ENCODE results near the gene HMCN1. TPM values are rescaled to one million over a fixed set of nuclear protein-coding genes. Genes with fewer than 3 reads are reported as not detected.

Gene HMCN1
- total RNA-seq, 5 donors from 2014 or later (not counting 1 experiment from before 2014, with no cell fraction given), result 0.05 to 0.23 (median 0.16) TPM

GRCh38 chr1:185798505-185798904, 64.3 kb downstream of the HMCN1 start:
- no peaks in the 10 kb centered on the region for H3K9me3 ChIP-seq
- ATAC-seq (replicated peaks in 1 of 4) (no peak), DNase-seq (no peak)
- Mint-ChIP-seq H3K9me3 (peaks cover 7 to 13% (median 13%) of the 10 kb centered on the region in 3 donors), H3K36me3 (no peaks in the 10 kb centered on the region), H3K27ac (no peak overlapping the region), H3K27me3 (peaks cover 0 to 3% of the 10 kb centered on the region in 2 donors), H3K4me1 (no peaks in the 10 kb centered on the region), H3K4me3 (no peak overlapping the region)
- peaks cover 0 to 10% of the 10 kb centered on the region in 2 experiments for H3K27me3 ChIP-seq (replicated peaks in 1 of 2; ENCODE audit: control insufficient read depth in 2 of 2, extremely low read depth in 1 of 2, insufficient read depth in 2 of 2, low read length in 1 of 2)
- H3K4me1 ChIP-seq (ENCODE audit: control insufficient read depth in 1 of 2, extremely low read depth in 1 of 2, insufficient read depth in 2 of 2, low read length in 2 of 2), result no peaks in the 10 kb centered on the region
- no peak overlapping the region for H3K4me3 ChIP-seq (ENCODE audit: control insufficient read depth in 1 of 2, extremely low read depth in 1 of 2, low read length in 1 of 2)
- H3K27ac ChIP-seq (ENCODE audit: low read length), result no peak overlapping the region
- CTCF ChIA-PET, result interaction anchor here in 1 of 2 donors (0.6 kb wide), 1 partner anchor 198 kb away, joined by 3 read pairs; no protein-coding TSS in a partner anchor
- POLR2A ChIA-PET, result no interaction called here
- H3K36me3 ChIP-seq (ENCODE audit: control insufficient read depth in 2 of 2, extremely low read depth in 1 of 2, insufficient read depth in 1 of 2, low read length in 1 of 2), result no peaks in the 10 kb centered on the region

- H3K27ac ChIP-seq (ENCODE audit: low read length), result no peak overlapping the region
- no peak overlapping the region for H3K4me3 ChIP-seq (ENCODE audit: control insufficient read depth in 1 of 2, extremely low read depth in 1 of 2, low read length in 1 of 2)
- no CpG with 5 or more reads among the region's 1 CpG for WGBS (ENCODE audit: insufficient coverage)
- no peaks in the 10 kb centered on the region for H3K4me1 ChIP-seq (ENCODE audit: control insufficient read depth in 1 of 2, extremely low read depth in 1 of 2, insufficient read depth in 2 of 2, low read length in 2 of 2)
- ChIA-PET CTCF (no interaction called here), POLR2A (interaction anchor here in 1 of 2 donors (0.7 kb wide), 1 partner anchor 725 kb away, joined by 9 read pairs; no protein-coding TSS in a partner anchor)
- H3K27ac Mint-ChIP-seq, result no peak overlapping the region
- no peaks in the 10 kb centered on the region for H3K9me3 ChIP-seq
- peaks cover 2 to 10% of the 10 kb centered on the region in 2 experiments for H3K27me3 ChIP-seq (replicated peaks in 1 of 2; ENCODE audit: control insufficient read depth in 2 of 2, extremely low read depth in 1 of 2, insufficient read depth in 2 of 2, low read length in 1 of 2)
- H3K4me1 Mint-ChIP-seq, result no peaks in the 10 kb centered on the region
- H3K36me3 Mint-ChIP-seq, result no peaks in the 10 kb centered on the region
- H3K9me3 Mint-ChIP-seq, result peaks cover 3 to 5% (median 4%) of the 10 kb centered on the region in 3 donors
- no peak for DNase-seq
- H3K27me3 Mint-ChIP-seq, result peaks cover 3 to 4% of the 10 kb centered on the region in 2 donors
- H3K36me3 ChIP-seq (ENCODE audit: control insufficient read depth in 2 of 2, extremely low read depth in 1 of 2, insufficient read depth in 1 of 2, low read length in 1 of 2), result no peaks in the 10 kb centered on the region
- no peak for ATAC-seq (replicated peaks in 1 of 4)
- no peak overlapping the region for H3K4me3 Mint-ChIP-seq
Observed at GRCh38 chr1:185803241-185803640, 69.0 kb downstream of the HMCN1 start.

GRCh38 chr1:185804206-185804605, 70.0 kb downstream of the HMCN1 start:
- Histone ChIP-seq H3K27me3 (replicated peaks in 1 of 2; ENCODE audit: control insufficient read depth in 2 of 2, extremely low read depth in 1 of 2, insufficient read depth in 2 of 2, low read length in 1 of 2) (peaks cover 2 to 9% of the 10 kb centered on the region in 2 experiments), H3K9me3 (no peaks in the 10 kb centered on the region), H3K4me3 (ENCODE audit: control insufficient read depth in 1 of 2, extremely low read depth in 1 of 2, low read length in 1 of 2) (no peak overlapping the region), H3K36me3 (ENCODE audit: control insufficient read depth in 2 of 2, extremely low read depth in 1 of 2, insufficient read depth in 1 of 2, low read length in 1 of 2) (no peaks in the 10 kb centered on the region), H3K27ac (ENCODE audit: low read length) (no peak overlapping the region), H3K4me1 (ENCODE audit: control insufficient read depth in 1 of 2, extremely low read depth in 1 of 2, insufficient read depth in 2 of 2, low read length in 2 of 2) (no peaks in the 10 kb centered on the region)
- DNase-seq (no peak), ATAC-seq (replicated peaks in 1 of 4) (no peak)
- ChIA-PET POLR2A (no interaction called here), CTCF (no interaction called here)
- Mint-ChIP-seq H3K27me3 (peaks cover 4 to 7% of the 10 kb centered on the region in 2 donors), H3K4me1 (no peaks in the 10 kb centered on the region), H3K9me3 (peaks cover 0 to 3% (median under 1%) of the 10 kb centered on the region in 3 donors), H3K36me3 (no peaks in the 10 kb centered on the region), H3K27ac (no peak overlapping the region), H3K4me3 (no peak overlapping the region)

GRCh38 chr1:185804608-185805007, 70.4 kb downstream of the HMCN1 start:
- Histone ChIP-seq H3K9me3 (no peaks in the 10 kb centered on the region), H3K4me1 (ENCODE audit: control insufficient read depth in 1 of 2, extremely low read depth in 1 of 2, insufficient read depth in 2 of 2, low read length in 2 of 2) (no peaks in the 10 kb centered on the region), H3K27ac (ENCODE audit: low read length) (no peak overlapping the region), H3K4me3 (ENCODE audit: control insufficient read depth in 1 of 2, extremely low read depth in 1 of 2, low read length in 1 of 2) (no peak overlapping the region), H3K27me3 (replicated peaks in 1 of 2; ENCODE audit: control insufficient read depth in 2 of 2, extremely low read depth in 1 of 2, insufficient read depth in 2 of 2, low read length in 1 of 2) (peaks cover 2 to 5% of the 10 kb centered on the region in 2 experiments), H3K36me3 (ENCODE audit: control insufficient read depth in 2 of 2, extremely low read depth in 1 of 2, insufficient read depth in 1 of 2, low read length in 1 of 2) (no peaks in the 10 kb centered on the region)
- Mint-ChIP-seq H3K4me1 (no peaks in the 10 kb centered on the region), H3K9me3 (peaks cover 0 to 3% (median 0%) of the 10 kb centered on the region in 3 donors), H3K4me3 (no peak overlapping the region), H3K27me3 (peaks cover 4 to 7% of the 10 kb centered on the region in 2 donors), H3K27ac (no peak overlapping the region), H3K36me3 (no peaks in the 10 kb centered on the region)
- POLR2A ChIA-PET, result no interaction called here
- CTCF ChIA-PET, result no interaction called here
- DNase-seq, result no peak
- ATAC-seq (replicated peaks in 1 of 4), result no peak
- no CpG with 5 or more reads among the region's 3 CpGs for WGBS (ENCODE audit: insufficient coverage)

- no peak for DNase-seq
- H3K4me3 Mint-ChIP-seq, result no peak overlapping the region
- ATAC-seq (replicated peaks in 1 of 4), result no peak
- no peaks in the 10 kb centered on the region for H3K9me3 ChIP-seq
- H3K36me3 ChIP-seq (ENCODE audit: control insufficient read depth in 2 of 2, extremely low read depth in 1 of 2, insufficient read depth in 1 of 2, low read length in 1 of 2), result no peaks in the 10 kb centered on the region
- H3K27me3 Mint-ChIP-seq, result peaks cover 7 to 8% of the 10 kb centered on the region in 2 donors
- H3K9me3 Mint-ChIP-seq, result no peaks in the 10 kb centered on the region
- H3K4me3 ChIP-seq (ENCODE audit: control insufficient read depth in 1 of 2, extremely low read depth in 1 of 2, low read length in 1 of 2), result no peak overlapping the region
- H3K36me3 Mint-ChIP-seq, result no peaks in the 10 kb centered on the region
- H3K4me1 Mint-ChIP-seq, result no peaks in the 10 kb centered on the region
- H3K27ac Mint-ChIP-seq, result no peak overlapping the region
- ChIA-PET CTCF (no interaction called here), POLR2A (no interaction called here)
- no peaks in the 10 kb centered on the region for H3K4me1 ChIP-seq (ENCODE audit: control insufficient read depth in 1 of 2, extremely low read depth in 1 of 2, insufficient read depth in 2 of 2, low read length in 2 of 2)
- H3K27me3 ChIP-seq (replicated peaks in 1 of 2; ENCODE audit: control insufficient read depth in 2 of 2, extremely low read depth in 1 of 2, insufficient read depth in 2 of 2, low read length in 1 of 2), result peaks cover 0 to 2% of the 10 kb centered on the region in 2 experiments
- no peak overlapping the region for H3K27ac ChIP-seq (ENCODE audit: low read length)
Observed at GRCh38 chr1:185807275-185807674, 73.1 kb downstream of the HMCN1 start.

GRCh38 chr1:185808631-185809030, 74.4 kb downstream of the HMCN1 start:
- ATAC-seq (replicated peaks in 1 of 4) (no peak), DNase-seq (no peak)
- H3K27me3 ChIP-seq (replicated peaks in 1 of 2; ENCODE audit: control insufficient read depth in 2 of 2, extremely low read depth in 1 of 2, insufficient read depth in 2 of 2, low read length in 1 of 2), result peaks cover 0 to 2% of the 10 kb centered on the region in 2 experiments
- H3K27ac ChIP-seq (ENCODE audit: low read length), result no peak overlapping the region
- H3K27ac Mint-ChIP-seq, result no peak overlapping the region
- H3K4me3 ChIP-seq (ENCODE audit: control insufficient read depth in 1 of 2, extremely low read depth in 1 of 2, low read length in 1 of 2), result no peak overlapping the region
- H3K4me1 Mint-ChIP-seq, result no peaks in the 10 kb centered on the region
- POLR2A ChIA-PET, result no interaction called here
- peaks cover 7 to 8% of the 10 kb centered on the region in 2 donors for H3K27me3 Mint-ChIP-seq
- H3K9me3 Mint-ChIP-seq, result no peaks in the 10 kb centered on the region
- no peaks in the 10 kb centered on the region for H3K4me1 ChIP-seq (ENCODE audit: control insufficient read depth in 1 of 2, extremely low read depth in 1 of 2, insufficient read depth in 2 of 2, low read length in 2 of 2)
- no peaks in the 10 kb centered on the region for H3K36me3 ChIP-seq (ENCODE audit: control insufficient read depth in 2 of 2, extremely low read depth in 1 of 2, insufficient read depth in 1 of 2, low read length in 1 of 2)
- no peak overlapping the region for H3K4me3 Mint-ChIP-seq
- CTCF ChIA-PET, result no interaction called here
- H3K9me3 ChIP-seq, result no peaks in the 10 kb centered on the region
- no peaks in the 10 kb centered on the region for H3K36me3 Mint-ChIP-seq
- no CpG with 5 or more reads among the region's 1 CpG for WGBS (ENCODE audit: insufficient coverage)

Data from T-cell (primary cell).